Adipose tissue (tissue), 3 donors: ENCODE measurements around the gene FANCC. TPM values are rescaled to one million over a fixed set of nuclear protein-coding genes. Genes with fewer than 3 reads are reported as not detected.
"Not testable (repeated sequence)": the region's sequence is repeated elsewhere in the genome, so short reads cannot be mapped to it uniquely, and the experiment has no call there.

Source experiments
- H3K27ac ChIP-seq: one replicate; pipeline ENCODE4 v1.5.1; 2013; ENCODE audit warnings: low read depth, low read length
- whole genome bisulfite sequencing, 3 donors: extraction: QIAGEN DNeasy Blood & Tissue Kit; methylation state at CpG; one replicate each; pipeline ENCODE4 v1.1.7; 2013; 5-methylcytosine and 5-hydroxymethylcytosine counted together
- polyA plus RNA-seq, 3 donors: library from polyadenylated mRNA; stranded (reverse); fragments of 200-250 nt; gene quantifications; one replicate each; pipeline ENCODE4 v1.2.3, GENCODE V29; 2013
- donor health status: healthy with polysubstance abuse.
- donor health status: Bipolar disorder and iron deficiency.
- donor health status: healthy.

Gene FANCC
- polyA plus RNA-seq, 3 donors: 2.0 to 3.5 (median 2.5) TPM

DNA sequence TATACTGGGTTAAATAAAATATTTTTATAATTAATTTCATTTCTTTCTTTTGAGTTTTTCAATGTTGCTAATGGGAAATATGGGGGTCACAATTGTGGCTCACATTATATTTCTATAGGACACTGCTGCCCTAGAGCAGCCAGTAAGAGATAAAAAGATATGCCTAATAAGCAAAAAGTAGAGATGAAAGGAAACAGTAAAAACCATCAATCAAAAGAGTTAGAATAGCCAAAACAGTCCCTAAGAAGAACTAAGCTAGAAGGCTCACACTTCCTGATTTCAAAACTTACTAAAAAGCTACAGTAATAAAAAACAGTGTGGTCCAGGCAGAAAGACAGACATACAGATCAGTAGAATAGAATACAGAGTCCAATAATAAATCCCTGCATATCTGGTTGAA is 104.4 kb downstream of the FANCC start:
- no peak overlapping the region for H3K27ac ChIP-seq

GRCh38 chr9:95211028-95211427 is 106.5 kb downstream of the FANCC start:
- 40 to 75% (median 66%) methylated on average over 1 of the region's 1 CpG for WGBS, 3 donors

GRCh38 chr9:95207403-95207802 is 110.1 kb downstream of the FANCC start:
- WGBS, 3 donors: 93 to 96% (median 95%) methylated on average over 4 of the region's 4 CpGs
- no peak overlapping the region for H3K27ac ChIP-seq

More at GRCh38 chr9:95211028-95211427, 106.5 kb downstream of the FANCC start:
- no peak overlapping the region for H3K27ac ChIP-seq

GRCh38 chr9:95206143-95206542 is 111.4 kb downstream of the FANCC start:
- no peak overlapping the region for H3K27ac ChIP-seq
- WGBS, 3 donors: 86 to 88% (median 86%) methylated on average over 8 of the region's 8 CpGs

- no peak overlapping the region for H3K27ac ChIP-seq
- WGBS, 3 donors: 67 to 94% (median 80%) methylated on average over 2 of the region's 2 CpGs
Measured at GRCh38 chr9:95204710-95205109, 112.8 kb downstream of the FANCC start.

- H3K27ac ChIP-seq: no peak overlapping the region
- WGBS, 3 donors: 92 to 99% (median 97%) methylated on average over 3 of the region's 3 CpGs
Measured at GRCh38 chr9:95204310-95204709, 113.2 kb downstream of the FANCC start.

DNA sequence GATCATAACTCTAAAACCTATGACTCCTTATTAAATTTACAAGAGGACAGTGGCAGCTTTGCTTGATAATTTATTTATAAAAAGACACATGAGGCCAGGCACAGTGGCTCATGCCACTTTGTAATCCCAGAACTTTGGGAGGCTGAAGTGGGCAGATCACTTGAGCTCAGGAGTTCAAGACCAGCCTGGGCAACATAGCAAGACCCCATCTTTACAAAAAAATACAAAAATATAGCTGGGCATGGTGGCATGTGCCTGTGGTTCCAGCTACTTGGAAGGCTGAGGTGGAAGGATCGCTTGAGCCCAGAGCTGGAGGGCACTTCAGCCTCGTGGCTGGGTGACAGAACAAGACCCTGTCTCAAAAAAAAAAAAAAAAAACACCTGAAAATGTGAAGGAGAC is 114.5 kb downstream of the FANCC start:
- WGBS, 3 donors: 85 to 98% (median 91%) methylated on average over 2 of the region's 2 CpGs
- not testable (repeated sequence) for H3K27ac ChIP-seq

DNA sequence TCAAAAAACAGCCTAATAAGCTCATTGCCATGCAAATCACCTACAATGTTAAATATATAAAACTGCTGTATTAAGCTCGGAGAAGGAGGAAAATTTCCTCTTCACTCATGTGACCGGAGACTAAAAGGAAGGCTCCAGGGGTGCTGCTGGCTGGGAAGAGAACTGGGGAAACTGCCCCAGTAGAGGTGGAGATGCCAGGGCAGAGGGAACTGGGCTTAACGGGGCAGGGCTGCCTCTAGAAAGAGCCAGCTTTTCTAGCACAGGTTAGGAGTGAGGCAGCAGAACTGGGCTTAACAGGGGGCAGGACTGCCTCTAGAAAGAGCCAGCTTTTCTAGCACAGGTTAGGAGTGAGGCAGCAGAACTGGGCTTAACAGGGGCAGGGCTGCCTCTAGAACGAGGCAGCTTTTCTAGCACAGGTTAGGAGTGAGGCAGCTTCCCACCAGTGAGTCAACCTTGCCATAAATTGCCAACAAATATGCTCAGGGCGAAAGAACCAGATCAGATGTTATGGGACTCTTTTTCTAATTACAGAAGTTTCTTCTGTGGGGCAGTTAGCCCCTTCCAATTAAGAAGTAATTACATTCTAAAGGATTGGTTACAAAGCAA is 115.3 kb downstream of the FANCC start:
- 92 to 95% (median 92%) methylated on average over 5 of the region's 5 CpGs for WGBS, 3 donors
- H3K27ac ChIP-seq: no peak overlapping the region

GRCh38 chr9:95201206-95201605 is 116.3 kb downstream of the FANCC start:
- WGBS, 3 donors: 92 to 95% (median 94%) methylated on average over 4 of the region's 4 CpGs
- no peak overlapping the region for H3K27ac ChIP-seq

DNA sequence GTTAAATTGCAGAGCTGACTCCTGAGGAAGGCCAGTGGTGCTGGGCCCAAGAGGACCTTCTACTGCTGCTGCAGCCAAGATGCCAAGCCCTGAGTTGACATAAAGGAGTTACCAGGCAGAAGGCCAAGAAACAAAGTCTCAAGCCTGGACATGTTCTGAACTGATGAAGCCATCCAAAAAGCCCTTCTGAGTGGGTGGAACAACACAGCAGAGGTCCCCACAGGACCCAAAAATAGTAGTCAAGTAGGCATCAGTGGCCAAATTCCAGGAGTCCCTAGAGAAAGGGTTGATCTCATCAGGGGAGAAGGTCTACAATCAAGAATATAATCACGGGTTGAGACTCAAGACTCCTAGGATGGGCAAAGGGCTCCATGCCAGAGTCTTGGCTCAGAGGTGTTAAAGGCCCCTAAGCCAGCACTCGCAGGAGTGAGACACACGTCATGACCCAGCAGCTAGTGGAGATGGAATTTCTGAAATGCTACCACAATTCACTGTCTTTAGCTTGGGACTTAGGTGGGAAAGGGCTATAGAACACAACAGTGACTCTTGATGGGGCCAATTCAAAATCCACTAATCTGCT is 119.7 kb downstream of the FANCC start:
- no peak overlapping the region for H3K27ac ChIP-seq
- WGBS, 3 donors: 59 to 74% (median 65%) methylated on average over 3 of the region's 3 CpGs

- 93 to 98% (median 97%) methylated on average over 5 of the region's 5 CpGs for WGBS, 3 donors
- no peak overlapping the region for H3K27ac ChIP-seq
Measured at GRCh38 chr9:95193480-95193879, 124.0 kb downstream of the FANCC start.

DNA sequence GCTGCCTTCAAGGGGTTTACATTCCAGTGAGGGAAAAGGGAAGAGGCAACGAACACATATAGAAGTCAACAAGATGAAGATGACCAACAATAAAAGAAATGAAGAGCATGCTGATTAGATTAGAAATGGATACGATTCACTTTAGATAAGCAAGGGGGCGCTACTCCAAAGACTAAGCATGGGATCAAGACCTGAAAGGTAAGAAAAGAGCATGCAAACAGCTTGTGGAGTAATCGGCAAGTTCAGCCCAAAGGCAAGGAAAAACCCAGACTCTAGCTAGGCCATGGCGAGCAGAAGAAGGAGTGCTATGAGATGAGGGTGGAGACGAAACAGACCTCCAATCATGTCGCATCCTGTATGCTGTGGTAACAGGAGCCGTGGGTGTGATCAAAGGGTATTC is 124.4 kb downstream of the FANCC start:
- WGBS, 3 donors: 89 to 91% (median 90%) methylated on average over 8 of the region's 8 CpGs
- H3K27ac ChIP-seq: no peak overlapping the region

- no peak overlapping the region for H3K27ac ChIP-seq
- WGBS, 3 donors: 48 to 91% (median 56%) methylated on average over 1 of the region's 1 CpG
Measured at GRCh38 chr9:95192631-95193030, 124.9 kb downstream of the FANCC start.

GRCh38 chr9:95190413-95190812 is 127.1 kb downstream of the FANCC start:
- H3K27ac ChIP-seq: no peak overlapping the region
- 92 to 97% (median 92%) methylated on average over 4 of the region's 4 CpGs for WGBS, 3 donors

GRCh38 chr9:95189251-95190098 is 128.0 kb downstream of the FANCC start:
- 14 to 51% (median 25%) methylated on average over 7 of the region's 7 CpGs for WGBS, 3 donors
- H3K27ac ChIP-seq: no peak overlapping the region

- 34 to 68% (median 45%) methylated on average over 4 of the region's 4 CpGs for WGBS, 3 donors
Measured at GRCh38 chr9:95188459-95188858, 129.1 kb downstream of the FANCC start.

DNA sequence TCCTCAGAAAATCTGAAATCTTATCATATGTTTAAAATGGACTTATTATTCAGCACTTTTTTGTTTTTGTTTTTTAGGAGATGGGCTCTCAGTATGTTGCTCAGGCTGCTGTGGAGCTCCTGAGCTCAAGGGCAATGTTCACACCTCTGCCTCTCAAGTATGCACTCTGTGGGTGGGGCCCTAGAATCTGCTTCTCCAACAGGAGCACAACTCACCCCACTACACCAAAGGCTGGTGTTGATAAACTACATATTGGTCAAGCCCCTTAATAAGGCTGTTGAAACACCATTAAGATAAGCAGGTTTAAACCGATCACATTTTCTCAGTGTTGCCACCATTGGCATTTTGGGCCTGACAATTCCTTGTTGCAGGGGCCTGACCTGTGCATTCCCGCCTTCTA is 131.6 kb downstream of the FANCC start:
- WGBS, 3 donors: 91 to 99% (median 97%) methylated on average over 2 of the region's 2 CpGs
- H3K27ac ChIP-seq: no peak overlapping the region

More at GRCh38 chr9:95188459-95188858, 129.1 kb downstream of the FANCC start:
- no peak overlapping the region for H3K27ac ChIP-seq

DNA sequence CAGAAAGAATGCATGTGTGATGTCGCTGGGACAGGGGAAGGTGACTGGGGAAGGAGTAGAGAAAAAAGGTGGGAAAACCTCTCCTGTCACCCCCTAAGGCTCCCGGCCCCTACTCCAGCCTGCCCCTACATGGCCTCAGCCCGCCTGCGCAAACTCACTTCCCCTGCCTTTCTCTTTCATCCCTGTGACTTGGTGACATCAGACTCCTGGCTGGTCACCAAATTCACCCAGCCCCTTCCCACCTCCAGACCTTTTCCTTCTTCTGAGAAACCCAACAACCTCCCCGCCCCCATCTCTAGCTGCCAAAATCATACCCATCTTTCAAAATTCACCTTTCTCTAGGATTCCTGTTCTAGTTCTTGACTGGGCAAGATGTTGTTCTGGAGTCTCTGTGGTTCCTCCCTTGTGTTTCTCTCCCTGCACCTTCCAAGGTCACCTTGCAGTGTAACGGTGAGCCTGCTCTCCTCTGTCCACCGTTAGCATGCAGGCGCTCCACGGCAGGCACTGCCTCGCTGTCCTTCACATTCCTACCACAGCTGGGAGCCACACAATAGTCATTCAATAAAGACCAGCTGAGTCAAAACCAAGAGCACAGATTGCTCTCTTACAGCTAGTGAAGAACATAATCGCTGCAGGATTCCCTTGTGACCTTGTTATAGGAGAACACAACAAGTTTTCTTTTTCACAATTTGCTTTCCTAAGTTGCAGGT is 134.5 kb downstream of the FANCC start:
- WGBS, 3 donors: 67 to 93% (median 91%) methylated on average over 11 of the region's 11 CpGs
- no peak overlapping the region for H3K27ac ChIP-seq

DNA sequence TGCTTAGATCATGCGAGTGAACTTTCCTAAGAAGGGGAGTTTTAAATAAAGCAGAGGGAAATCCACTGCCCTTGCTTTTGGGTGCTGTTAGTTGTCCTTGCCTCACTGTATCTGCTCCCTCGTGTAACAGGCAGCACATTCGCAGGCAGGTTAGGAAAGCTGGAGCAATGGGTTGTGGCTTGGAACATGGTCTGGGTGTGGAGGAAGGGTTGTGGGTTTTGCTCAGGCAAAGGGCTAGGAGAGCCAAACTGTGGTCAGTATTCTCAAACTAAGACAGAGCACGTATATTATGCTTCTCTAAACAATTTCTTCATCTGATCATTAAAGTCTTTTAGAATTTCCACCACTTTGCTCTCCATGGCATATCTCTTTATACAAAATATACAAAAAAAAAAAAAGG is 135.7 kb downstream of the FANCC start:
- 86 to 95% (median 93%) methylated on average over 4 of the region's 4 CpGs for WGBS, 3 donors
- no peak overlapping the region for H3K27ac ChIP-seq
